Activated CD8-positive, alpha-beta memory T cell treated with anti-CD3 and anti-CD28 coated beads, Interleukin-2, amount 50 U/mL, for 48 hours (primary cell): ENCODE measurements around the gene GRIP1.
A peak's percentile ranks its signal among the peaks of the same experiment; 100 is the strongest.
"Not testable (repeated sequence)": the region's sequence is repeated elsewhere in the genome, so short reads cannot be mapped to it uniquely, and the experiment has no call there.

ENCODE experiments used
- DNase-seq: peaks from one replicate; pipeline ENCODE4 v3.0.0-alpha.2; 2020

Gene GRIP1

DNA sequence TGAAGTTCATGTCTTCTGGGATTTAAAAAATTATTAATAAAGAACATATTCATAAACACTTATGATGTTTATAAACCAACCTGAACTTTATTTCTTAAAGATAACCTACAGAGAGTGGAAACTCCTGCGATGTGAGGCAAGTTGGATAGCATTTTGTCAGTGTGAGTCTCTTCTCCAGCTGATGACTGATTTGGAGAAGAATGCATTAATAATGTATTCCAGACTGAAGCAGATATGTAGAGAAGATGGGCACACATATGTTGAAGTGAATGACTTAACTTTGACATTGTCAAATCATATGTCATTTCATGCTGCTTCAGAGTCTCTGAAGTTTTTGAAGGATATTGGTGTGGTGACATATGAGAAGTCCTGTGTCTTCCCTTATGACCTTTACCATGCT lies 369.3 kb downstream of the GRIP1 start:
- DNase-seq: no peak

DNA sequence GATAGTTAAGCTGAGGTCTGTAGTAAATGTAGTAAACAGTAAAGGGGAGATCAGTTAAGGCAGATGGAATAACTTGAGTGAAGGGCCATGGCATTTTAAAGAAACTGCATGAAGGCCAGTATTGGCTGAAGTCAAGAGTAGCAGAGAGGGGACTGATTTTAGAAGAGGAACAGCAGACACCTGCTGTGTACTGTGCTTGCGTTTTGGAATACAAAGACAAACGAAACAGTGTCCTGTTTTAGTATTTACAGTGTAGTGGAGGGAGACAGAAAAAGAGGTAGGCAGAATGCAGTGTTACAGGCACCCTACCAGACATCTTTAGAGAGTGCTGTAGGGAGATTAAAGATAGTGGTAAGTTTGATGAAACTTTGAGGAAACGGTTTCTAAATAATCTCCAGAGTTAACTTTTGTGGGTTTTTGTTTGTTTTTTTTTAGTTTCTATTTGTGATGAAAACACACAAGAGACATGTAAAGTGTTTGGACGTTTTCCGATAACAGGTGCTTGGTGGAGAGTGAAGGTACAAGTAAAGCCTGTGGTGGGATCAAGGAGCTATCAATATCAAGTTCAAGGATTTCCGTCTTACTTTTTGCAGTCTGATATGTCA lies 374.5 kb downstream of the GRIP1 start:
- no peak for DNase-seq

DNA sequence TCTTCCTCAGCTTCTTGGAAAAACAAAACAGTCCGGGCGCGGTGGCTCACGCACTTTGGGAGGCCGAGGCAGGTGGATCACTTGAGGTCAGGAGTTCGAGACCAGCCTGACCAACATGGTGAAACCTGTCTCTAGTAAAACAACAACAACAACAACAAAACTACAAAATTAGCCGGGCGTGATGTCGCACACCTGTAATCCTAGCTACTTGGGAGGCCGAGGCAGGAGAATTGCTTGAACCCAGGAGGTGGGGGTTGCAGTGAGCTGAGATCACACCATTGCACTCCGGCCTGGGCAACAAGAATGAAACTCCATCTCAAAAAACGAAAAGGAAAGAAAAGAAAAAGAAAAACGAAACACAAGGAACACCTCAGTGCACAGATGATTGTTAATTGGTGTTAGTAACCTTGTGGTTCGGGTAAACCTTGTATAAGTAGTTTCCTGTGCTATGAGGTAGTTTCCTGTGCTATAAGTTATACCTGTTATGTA lies 375.5 kb downstream of the GRIP1 start:
- not testable (repeated sequence) for DNase-seq

DNA sequence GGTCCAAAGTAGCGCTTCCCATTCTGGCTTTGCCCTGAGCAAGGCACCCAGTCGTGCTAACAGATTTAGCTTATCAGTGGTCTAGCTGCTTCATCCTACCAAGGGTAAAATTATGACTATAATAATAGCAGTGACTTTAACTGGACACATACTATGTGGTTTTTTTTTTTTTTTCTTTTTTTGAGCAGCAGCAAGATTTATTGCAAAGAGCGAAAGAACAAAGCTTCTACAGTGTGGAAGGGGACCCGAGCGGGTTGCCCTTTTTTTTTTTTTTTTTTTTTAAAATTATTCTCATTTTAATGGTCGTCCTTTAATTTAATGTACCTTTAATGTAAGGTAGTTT lies 376.1 kb downstream of the GRIP1 start:
- DNase-seq: no peak

DNA sequence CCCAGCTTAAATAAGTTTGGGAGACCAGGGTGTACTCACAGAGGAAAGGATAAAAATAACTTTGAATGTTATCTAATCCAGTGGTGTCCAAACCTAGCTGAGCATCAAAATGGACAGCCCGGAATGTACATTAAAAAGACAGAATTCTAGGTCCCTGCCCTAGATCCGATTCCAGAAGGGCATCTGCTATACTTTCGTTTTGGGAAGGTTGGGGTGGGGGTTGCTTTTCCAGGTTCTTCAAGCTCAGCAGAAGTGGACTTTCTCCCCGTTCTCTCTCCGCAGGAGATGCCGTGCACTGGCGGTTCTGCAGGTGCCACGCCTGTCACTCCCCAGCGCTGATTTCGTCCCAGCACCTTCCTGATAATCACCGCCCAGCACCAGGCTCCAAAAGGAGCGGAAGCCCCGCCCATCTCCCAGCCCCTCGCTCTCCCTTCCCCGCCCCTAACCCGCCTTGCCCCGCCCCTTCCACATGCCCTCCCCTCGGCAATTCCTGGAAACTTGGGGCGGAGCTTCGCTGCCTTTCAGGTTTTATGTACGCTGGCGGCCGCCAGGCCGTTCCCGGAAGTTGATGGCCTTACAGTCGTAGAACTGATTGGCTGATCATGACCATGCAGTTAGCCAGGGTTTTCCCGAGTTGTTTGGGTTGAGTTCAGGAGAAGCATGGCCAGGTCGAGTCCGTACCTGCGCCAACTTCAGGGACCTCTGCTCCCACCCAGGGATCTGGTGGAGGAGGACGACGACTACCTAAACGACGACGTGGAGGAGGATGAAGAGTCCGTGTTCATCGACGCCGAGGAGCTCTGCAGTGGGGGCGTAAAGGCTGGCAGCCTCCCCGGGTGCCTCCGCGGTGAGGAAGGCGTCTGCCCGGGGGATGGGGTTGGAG lies 376.7 kb downstream of the GRIP1 start, which contains the start of gene HELB:
Gene HELB (plus strand): TSS at position 550 of the 883 bp plus-strand sequence. CDS start 111 bp downstream, at position 661.
- DNase-seq: peak; percentile 98

DNA sequence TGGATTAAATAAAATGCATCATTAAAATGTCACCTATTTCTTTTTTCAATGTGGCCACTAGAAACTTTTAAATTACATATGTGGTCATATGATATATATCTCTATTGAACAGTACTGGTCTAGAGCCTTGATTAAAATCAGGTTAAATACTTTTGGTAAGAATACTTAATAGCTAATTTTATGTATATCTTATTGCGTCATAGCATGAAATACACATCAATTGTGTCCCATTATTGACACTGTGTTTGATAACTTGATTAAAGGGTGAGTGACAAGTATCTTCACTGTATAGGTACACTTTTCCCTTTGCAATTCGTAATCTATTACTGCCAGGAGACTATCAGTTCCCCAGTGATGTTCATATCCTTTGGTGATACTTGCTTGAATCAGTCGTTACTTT lies 381.0 kb downstream of the GRIP1 start:
- no peak for DNase-seq
